ENCODE data around the gene IL12A.

The IL12A gene

GRCh38 chr3:159988617-159989271 is at the start of gene IL12A:
Gene IL12A (plus strand): TSS chr3:159988835.
- DNase-seq (ENCODE audit: low read depth), result peak; percentile 65

- no peak for DNase-seq (ENCODE audit: low read depth)
Observed at GRCh38 chr3:159941038-159942000, 47.3 kb upstream of the IL12A start.

GRCh38 chr3:159944781-159945180 is 43.9 kb upstream of the IL12A start:
- DNase-seq (ENCODE audit: low read depth), result no peak

- no peak for DNase-seq (ENCODE audit: low read depth)
Observed at GRCh38 chr3:159945930-159946329, 42.7 kb upstream of the IL12A start.

GRCh38 chr3:159947220-159947619 is 41.4 kb upstream of the IL12A start:
- DNase-seq (ENCODE audit: low read depth), result no peak

- no peak for DNase-seq (ENCODE audit: low read depth)
Observed at GRCh38 chr3:159948429-159949144, 40.0 kb upstream of the IL12A start.

- DNase-seq (ENCODE audit: low read depth), result no peak
Observed at GRCh38 chr3:159950156-159950898, 38.3 kb upstream of the IL12A start.

GRCh38 chr3:159951540-159951939 is 37.1 kb upstream of the IL12A start:
- DNase-seq (ENCODE audit: low read depth), result no peak

GRCh38 chr3:159953325-159954085 is 35.1 kb upstream of the IL12A start:
- no peak for DNase-seq (ENCODE audit: low read depth)

GRCh38 chr3:159960188-159961148 is 28.2 kb upstream of the IL12A start:
- no peak for DNase-seq (ENCODE audit: low read depth)

GRCh38 chr3:159964166-159964973 is 24.3 kb upstream of the IL12A start:
- DNase-seq (ENCODE audit: low read depth), result no peak

GRCh38 chr3:159971311-159971710 is 17.3 kb upstream of the IL12A start:
- DNase-seq (ENCODE audit: low read depth), result no peak

GRCh38 chr3:159977295-159977694 is 11.3 kb upstream of the IL12A start:
- no peak for DNase-seq (ENCODE audit: low read depth)

GRCh38 chr3:159978353-159978752 is 10.3 kb upstream of the IL12A start:
- no peak for DNase-seq (ENCODE audit: low read depth)

- no peak for DNase-seq (ENCODE audit: low read depth)
Observed at GRCh38 chr3:159978918-159979703, 9.5 kb upstream of the IL12A start.

- DNase-seq (ENCODE audit: low read depth), result no peak
Observed at GRCh38 chr3:159982442-159982974, 6.1 kb upstream of the IL12A start.

- no peak for DNase-seq (ENCODE audit: low read depth)
Observed at GRCh38 chr3:159987291-159987711, 1.3 kb upstream of the IL12A start.
